HepG2 (cell line): Measurements from ENCODE around the gene CREM. TPM values are rescaled to one million over a fixed set of nuclear protein-coding genes. Genes with fewer than 3 reads are reported as not detected.

Source experiments
- ARID3A ChIP-seq: IDR thresholded peaks from 2 replicates; pipeline ENCODE4 v1.6.1; 2012; ENCODE audit warnings: low read depth, low read length, improper control_type of control experiment
- ATF4 ChIP-seq, 2 experiments: fragments of 450-650 bp in 1 of 2; sonication (generic) in 1 of 2; formaldehyde crosslinking; IDR thresholded peaks; 2 replicates each; pipeline versions ENCODE4 v1.5.0 to v1.8.0; 2020 to 2022; ENCODE audit warnings: mild to moderate bottlenecking in 1 of 2, missing genetic modification reagents in 1 of 2
- E2F1 ChIP-seq: sonication (generic); formaldehyde crosslinking; IDR thresholded peaks from 2 replicates; pipeline ENCODE4 v1.5.0; 2020; ENCODE audit warnings: missing genetic modification reagents
- HDAC6 ChIP-seq: fragments of 200-600 bp; sonication (generic); IDR thresholded peaks from 2 replicates; pipeline ENCODE4 v1.7.0; 2017; ENCODE audit warnings: mild to moderate bottlenecking, antibody characterized with exemption, low read length, low read depth
- HNRNPLL ChIP-seq: fragments of 200-400 bp; formaldehyde crosslinking; IDR thresholded peaks from 2 replicates; pipeline ENCODE4 v1.6.1; 2017; ENCODE audit warnings: mild to moderate bottlenecking, low read depth, low read length; ENCODE audit not compliant: poor library complexity, severe bottlenecking
- KAT8 ChIP-seq: IDR thresholded peaks from 2 replicates; pipeline ENCODE4 v1.6.1; 2016; ENCODE audit warnings: missing genetic modification reagents, missing compliant biosample characterization
- KLF16 ChIP-seq, 2 experiments: sonication (generic) in 1 of 2; formaldehyde crosslinking in 1 of 2; IDR thresholded peaks; 2 replicates each; pipeline versions ENCODE4 v1.6.1 to v1.8.0; 2016 to 2023; ENCODE audit warnings: missing genetic modification reagents in 2 of 2, missing compliant biosample characterization in 1 of 2
- KLF6 ChIP-seq: IDR thresholded peaks from 2 replicates; pipeline ENCODE4 v1.8.0; 2016; ENCODE audit warnings: missing biosample characterization, missing genetic modification reagents
- MTA3 ChIP-seq: sonication (generic); formaldehyde crosslinking; IDR thresholded peaks from 2 replicates; pipeline ENCODE4 v1.4.0; 2020; ENCODE audit warnings: missing genetic modification reagents
- NONO ChIP-seq, 2 experiments: fragments of 450-650 bp in 1 of 2; sonication (generic) in 1 of 2; formaldehyde crosslinking in 1 of 2; IDR thresholded peaks in 1 of 2; conservative IDR thresholded peaks in 1 of 2; 2 replicates each; pipeline versions ENCODE4 v1.6.1 to v1.8.0; 2017 to 2022; ENCODE audit warnings: mild to moderate bottlenecking in 1 of 2, missing genetic modification reagents in 1 of 2, moderate library complexity in 1 of 2
- PHF21A ChIP-seq: sonication (generic); formaldehyde crosslinking; IDR thresholded peaks from 2 replicates; pipeline ENCODE4 v1.5.0; 2020; ENCODE audit warnings: mild to moderate bottlenecking, missing genetic modification reagents
- POLR2A ChIP-seq, 2 experiments: IDR thresholded peaks; 2 replicates each; pipeline ENCODE4 v1.6.1; 2011; ENCODE audit warnings: low read depth in 2 of 2, low read length in 2 of 2, mild to moderate bottlenecking in 1 of 2, moderate library complexity in 1 of 2; ENCODE audit not compliant: insufficient read depth in 1 of 2
- RBFOX2 ChIP-seq: fragments of 200-400 bp; formaldehyde crosslinking; IDR thresholded peaks from 2 replicates; pipeline ENCODE4 v1.6.1; 2017; ENCODE audit warnings: low read depth, mild to moderate bottlenecking, low read length
- SSRP1 ChIP-seq: IDR thresholded peaks from 2 replicates; pipeline ENCODE4 v1.6.1; 2016; ENCODE audit warnings: control low read depth
- TOE1 ChIP-seq: sonication (generic); formaldehyde crosslinking; IDR thresholded peaks from 2 replicates; pipeline ENCODE4 v1.4.0; 2020; ENCODE audit warnings: mild to moderate bottlenecking, missing genetic modification reagents
- ZFAT ChIP-seq: sonication (generic); formaldehyde crosslinking; conservative IDR thresholded peaks from 2 replicates; pipeline ENCODE4 v1.8.1; 2023; ENCODE audit warnings: missing genetic modification reagents, inconsistent platforms
- ZNF414 ChIP-seq: sonication (generic); formaldehyde crosslinking; IDR thresholded peaks from 2 replicates; pipeline ENCODE4 v1.5.0; 2020; ENCODE audit warnings: missing genetic modification reagents
- ZNF547 ChIP-seq: sonication (generic); formaldehyde crosslinking; IDR thresholded peaks from 2 replicates; pipeline ENCODE4 v1.5.1; 2020; ENCODE audit warnings: mild to moderate bottlenecking, missing genetic modification reagents
- ZNF614 ChIP-seq: IDR thresholded peaks from 2 replicates; pipeline ENCODE4 v1.6.1; 2018; ENCODE audit warnings: missing biosample characterization, missing genetic modification reagents, inconsistent platforms, borderline replicate concordance
- ZNF670 ChIP-seq: sonication (generic); formaldehyde crosslinking; IDR thresholded peaks from 2 replicates; pipeline ENCODE4 v1.8.0; 2022; ENCODE audit warnings: mild to moderate bottlenecking, missing genetic modification reagents, borderline replicate concordance
- ZNF704 ChIP-seq: sonication (generic); formaldehyde crosslinking; IDR thresholded peaks from 2 replicates; pipeline ENCODE4 v1.8.1; 2023; ENCODE audit warnings: mild to moderate bottlenecking, inconsistent platforms, moderate library complexity, missing genetic modification reagents, borderline replicate concordance
- ZNF788 ChIP-seq: sonication (generic); formaldehyde crosslinking; IDR thresholded peaks from 2 replicates; pipeline ENCODE4 v1.5.0; 2020; ENCODE audit warnings: mild to moderate bottlenecking, missing genetic modification reagents, borderline replicate concordance
- ZSCAN25 ChIP-seq: sonication (generic); formaldehyde crosslinking; IDR thresholded peaks from 2 replicates; pipeline ENCODE4 v1.8.0; 2022; ENCODE audit warnings: mild to moderate bottlenecking, missing genetic modification reagents
- polyA plus RNA-seq, 8 experiments: library from polyadenylated mRNA; depleted of rRNA in 3 of 8; stranded (reverse) in 7 of 8; unstranded in 1 of 8; fragments of >200 nt; fragmentation: Illumina TruSeq in 4 of 8; extraction: Trizol in 4 of 8; gene quantifications; 2 replicates each; pipeline versions ENCODE4 v1.2.1 to v1.2.3, GENCODE V29; 2011 to 2016; ENCODE audit warnings: low read depth in 4 of 8, missing spikeins in 1 of 8, mixed read lengths in 1 of 8; ENCODE audit not compliant: insufficient read depth in 1 of 8
- total RNA-seq, 5 experiments: library from RNA; depleted of rRNA; stranded (reverse); fragments of >200 nt; fragmentation: Illumina TruSeq; extraction: Trizol; gene quantifications; 2 replicates each; pipeline ENCODE4 v1.2.3, GENCODE V29; 2016; ENCODE audit warnings: low read depth in 1 of 5

The CREM gene
- total and polyA plus RNA-seq, 2 of the 13 experiments (the other 11 are each of a cell fraction or from before 2014, with no cell fraction given), result 21.3 to 25.4 TPM

GRCh38 chr10:35090162-35090954 is 36.3 kb upstream of the CREM start, which contains the start of gene CUL2 (continued):
- TF ChIP-seq ZNF704 (0 out of 2 replicates have a peak, but pooled peaks have one; percentile 71), POLR2A (IDR thresholded peaks at IDR 0.05; ENCODE audit: insufficient read depth in 1 of 2, low read depth in 2 of 2, low read length in 2 of 2) (peak; percentile 58 to 59; a peak in 3 of 4 replicates), ZSCAN25 (CRISPR knock-in tag) (peak; percentile 54; the same call in 1 of the 2 replicates), ZNF414 (CRISPR knock-in tag) (0 out of 2 replicates have a peak, but pooled peaks have one; percentile 56), ZNF547 (CRISPR knock-in tag) (0 out of 2 replicates have a peak, but pooled peaks have one; percentile 24), SSRP1 (CRISPR knock-in tag) (0 out of 2 replicates have a peak, but pooled peaks have one; percentile 48), E2F1 (CRISPR knock-in tag) (peak; percentile 51; the same call in 1 of the 2 replicates), TOE1 (CRISPR knock-in tag) (no peak; the same call in 1 of the 2 replicates), ARID3A (peak; percentile 93), ZFAT (CRISPR knock-in tag) (no peak), HDAC6 (no peak), MTA3 (no peak), KLF16 (CRISPR knock-in tag; IDR thresholded peaks at IDR 0.05) (peak in 1 of 2 experiments; percentile 67; a peak in 1 of 4 replicates), ZNF670 (CRISPR knock-in tag) (no peak), PHF21A (peak; percentile 63), ZNF788 (CRISPR knock-in tag) (peak; percentile 84), KLF6 (CRISPR knock-in tag) (peak; percentile 73; the same call in 1 of the 2 replicates), KAT8 (CRISPR knock-in tag) (peak; percentile 90), RBFOX2 (peak; percentile 83), ATF4 (CRISPR knock-in tag; IDR thresholded peaks at IDR 0.05) (peak in 1 of 2 experiments; percentile 52; a peak in 2 of 4 replicates), HNRNPLL (peak; percentile 48), NONO (IDR thresholded peaks at IDR 0.05) (no peak), NONO (CRISPR knock-in tag; conservative IDR thresholded peaks at IDR 0.05) (peak; percentile 79), ZNF614 (CRISPR knock-in tag) (peak; percentile 49; the same call in 1 of the 2 replicates)
